A549 treated with Hydrocortisone at 1 μM for 4 hours (cell line): Measurements from ENCODE around the gene SP140L. TPM values are rescaled to one million over a fixed set of nuclear protein-coding genes. Genes with fewer than 3 reads are reported as not detected.

Experiments
- total RNA-seq: library from RNA; stranded (reverse); fragments of 200-300 nt; extraction: Qiagen RNA extraction; gene quantifications from 5 replicates; pipeline ENCODE4 v1.2.3, GENCODE V29; 2022

SP140L gene
- 2.4 to 4.1 TPM (median 3.2 TPM) in 5 replicates for total RNA-seq

DNA sequence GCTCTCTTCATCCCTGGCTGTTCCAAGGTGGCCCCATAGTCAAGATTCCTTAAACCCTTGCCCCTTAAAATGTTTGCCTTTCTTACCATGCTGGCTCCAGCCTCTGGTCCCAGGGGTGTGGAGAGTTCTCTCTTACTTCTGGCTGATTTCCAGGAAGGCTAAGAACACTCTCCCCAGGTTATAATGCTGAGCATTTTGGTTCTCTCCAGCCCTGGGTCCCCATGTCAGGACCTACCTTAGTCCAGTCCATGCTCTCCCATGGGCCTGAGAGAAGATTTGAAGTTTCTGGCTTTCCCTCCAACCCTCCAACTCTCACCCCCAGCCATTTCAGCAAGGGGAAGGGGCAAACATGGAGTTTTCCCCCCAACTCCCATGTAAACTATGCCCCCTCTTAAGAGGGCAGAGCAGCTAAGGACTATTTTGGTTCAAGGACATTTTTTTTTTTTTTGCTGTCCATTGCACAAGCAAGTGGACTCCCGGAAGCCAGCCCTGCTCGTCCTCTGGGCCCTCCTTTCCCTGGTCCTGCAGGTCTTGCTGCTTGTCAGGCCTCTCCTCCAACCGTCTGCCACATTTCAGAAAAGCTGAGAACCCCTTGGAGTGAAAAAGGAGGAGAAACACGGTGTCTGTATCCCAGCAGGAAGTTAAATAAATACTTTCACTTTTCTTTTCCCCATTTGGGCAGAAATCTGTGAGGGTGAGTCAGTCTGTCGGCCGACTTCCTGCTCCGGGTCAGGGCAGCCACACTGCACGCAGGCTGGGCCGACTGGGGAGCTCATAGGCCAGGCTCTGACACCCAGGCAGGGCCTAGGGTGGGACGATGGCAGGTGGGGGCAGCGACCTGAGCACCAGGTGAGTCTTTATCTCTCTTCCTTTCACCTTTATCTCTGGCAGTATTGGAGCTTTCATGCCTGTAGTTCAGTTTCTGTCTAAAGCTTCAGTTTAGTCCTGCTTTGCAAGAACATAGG, at the start of gene SP140L:
Gene SP140L (plus strand): TSS at position 741 of the 965 bp plus-strand sequence. CDS start 77 bp downstream, at position 818.

DNA sequence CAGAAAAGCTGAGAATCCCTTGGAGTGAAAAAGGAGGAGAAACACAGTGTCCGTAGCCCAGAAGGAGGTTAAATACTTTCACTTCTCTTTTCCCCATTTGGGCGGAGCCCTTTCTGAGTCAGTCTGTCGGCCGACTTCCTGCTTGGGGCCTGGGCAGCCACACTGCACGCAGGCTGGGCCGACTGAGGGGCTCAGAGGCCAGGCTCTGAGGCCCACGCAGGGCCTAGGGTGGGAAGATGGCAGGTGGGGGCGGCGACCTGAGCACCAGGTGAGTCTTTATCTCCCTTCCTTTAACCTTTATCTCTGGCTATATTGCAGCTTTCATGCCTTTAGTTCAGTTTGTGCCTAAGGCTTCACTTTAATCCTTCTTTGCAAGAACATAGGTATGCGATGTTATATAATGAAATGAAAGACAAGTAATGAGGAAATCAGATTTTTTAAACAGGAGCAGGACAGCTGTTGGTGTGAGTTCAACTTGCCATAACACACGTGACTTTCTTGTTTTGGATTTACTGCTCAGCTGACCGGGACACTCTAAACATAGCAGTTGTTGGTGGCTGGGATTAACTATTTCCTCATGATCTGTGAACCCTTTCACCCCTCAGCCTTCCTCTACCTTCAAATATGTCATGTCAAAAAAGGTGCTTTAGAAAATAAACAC, 89.2 kb downstream of the SP140L start, which contains the start of gene SP100:
Gene SP100 (plus strand): TSS at position 141 of the 661 bp plus-strand sequence. CDS start 96 bp downstream, at position 237.

Other genes with a start within 250 kb of the SP140L start
- 6.8 to 8.7 TPM (median 7.4 TPM) in 5 replicates for gene SP110, start 107.2 kb upstream of the SP140L start, total RNA-seq
- 0.16 to 0.29 TPM in 2 of 5 replicates, not detected in the others for gene SP140, start 101.5 kb upstream of the SP140L start, total RNA-seq
- gene SP100, start 89.0 kb downstream of the SP140L start, total RNA-seq, result 25.1 to 31.2 TPM (median 27.8 TPM) in 5 replicates